ENCODE data around the gene G6PC3.

GRCh38 chr17:44061446-44061845, 9.1 kb upstream of the G6PC3 start:
- no peak for TF ChIP-seq CTCF (IDR thresholded peaks at IDR 0.05)
- TF ChIP-seq POLR2A (IDR thresholded peaks at IDR 0.05) = no peak
